Astrocyte of the spinal cord (primary cell): ENCODE results near the gene HMX1.

Experiments used
- DNase-seq: peaks from one replicate; pipeline ENCODE4 v3.0.0; 2011; ENCODE audit warnings: low read depth, low spot score
- H3K4me3 ChIP-seq: 2 replicates; pipeline ENCODE4 v1.5.1; 2011; ENCODE audit warnings: low read depth, mild to moderate bottlenecking, low read length, moderate library complexity
- CTCF ChIP-seq: IDR thresholded peaks from 2 replicates; pipeline ENCODE4 v1.5.1; 2012; ENCODE audit warnings: low read depth, mild to moderate bottlenecking, low read length, inconsistent platforms
- in situ Hi-C: cut with HindIII; loops from 2 replicates; pipeline ENCODE4 v1.10.0; 2017; ENCODE audit warnings: low sequenced_read_pairs

Gene HMX1

DNA sequence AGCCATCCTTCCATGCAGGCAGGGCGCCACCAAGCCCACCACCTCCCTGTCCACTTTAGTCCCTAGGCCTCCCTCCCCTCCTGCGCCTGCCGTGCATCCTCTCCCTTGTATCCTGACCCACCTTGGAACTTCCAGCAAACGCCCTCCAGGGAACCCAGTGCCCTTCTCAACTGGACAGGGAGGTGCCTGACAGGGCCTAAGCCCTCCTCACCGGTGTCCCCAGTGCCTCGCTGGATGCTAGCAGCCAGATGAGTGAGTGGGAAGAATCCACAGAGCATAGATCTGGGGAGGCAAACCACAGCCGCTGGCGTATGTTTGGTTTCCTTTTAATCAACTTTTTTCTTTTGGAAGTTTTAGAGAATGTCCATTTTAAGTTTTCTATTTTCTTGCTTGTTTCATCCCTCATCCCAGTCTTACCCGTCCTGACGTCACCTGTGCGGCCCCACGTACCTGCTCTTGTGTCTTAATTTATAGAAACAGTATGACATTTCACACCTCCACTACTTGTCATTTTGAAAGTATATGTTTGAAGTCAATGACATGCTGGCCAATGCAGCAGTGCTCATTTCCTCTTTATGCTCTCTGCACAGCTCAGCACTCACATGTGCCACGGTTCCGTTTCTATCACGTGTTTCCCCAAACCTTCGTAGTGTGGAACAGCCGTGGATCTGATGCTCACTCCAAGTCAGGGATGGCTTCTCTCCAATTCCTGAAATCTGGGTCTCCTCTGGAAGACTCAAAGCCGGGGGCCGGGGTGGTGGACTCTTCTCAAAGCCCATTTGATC is 3.4 kb upstream of the HMX1 start:
- no peak overlapping the region for H3K4me3 ChIP-seq
- DNase-seq, result no peak
- TF ChIP-seq CTCF, result no peak
- in situ Hi-C loops, result no loop called here

DNA sequence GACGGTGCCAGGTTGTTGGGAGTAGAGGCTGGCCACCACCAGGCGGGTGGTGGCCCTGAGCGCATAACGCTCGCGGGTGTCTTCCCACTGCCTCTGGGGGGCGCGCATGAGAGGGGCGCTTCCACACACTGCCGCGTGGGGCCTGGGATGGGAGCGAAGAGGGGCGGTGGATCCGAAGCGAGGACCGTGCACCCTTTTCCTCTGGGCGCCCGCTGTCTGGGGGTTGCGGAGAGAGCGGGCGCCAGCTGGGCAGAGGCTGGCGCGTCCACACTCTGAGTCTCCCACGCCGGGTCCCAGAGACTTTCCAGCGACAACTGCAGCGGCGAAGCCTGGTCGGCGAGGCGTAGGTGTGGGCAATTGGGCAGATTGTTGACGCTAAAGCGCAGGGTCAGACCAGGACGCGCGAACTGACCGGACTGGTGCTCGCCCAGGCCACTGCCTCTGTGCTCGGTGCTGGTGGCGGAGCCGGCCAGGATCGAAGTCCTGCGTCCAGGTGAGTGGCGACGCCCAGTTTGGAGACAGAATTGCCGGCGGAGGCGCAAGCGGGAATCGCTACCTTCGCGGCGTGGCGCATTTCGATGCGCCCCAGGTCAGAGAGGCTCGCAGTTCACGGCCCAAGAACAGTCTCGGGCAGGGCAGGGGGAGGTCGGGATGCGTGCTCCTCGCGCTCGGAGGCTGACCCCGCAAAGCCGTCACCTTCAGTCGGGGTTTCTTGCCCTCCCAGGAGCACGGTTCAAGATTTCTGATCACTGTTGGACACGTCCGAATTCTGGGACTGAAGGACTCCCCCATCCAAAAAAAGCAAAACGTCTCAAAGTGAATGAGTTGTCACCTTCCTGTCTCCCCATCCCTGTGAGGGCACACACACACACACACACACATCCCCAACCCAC is 2.6 kb upstream of the HMX1 start:
- H3K4me3 ChIP-seq, result no peak overlapping the region
- in situ Hi-C loops, result no loop called here
- TF ChIP-seq CTCF, result no peak
- DNase-seq, result no peak

GRCh38 chr4:8872402-8873291 is 1.0 kb upstream of the HMX1 start:
- no peak for DNase-seq
- no peak for TF ChIP-seq CTCF
- in situ Hi-C loops, result no loop called here
- no peak overlapping the region for H3K4me3 ChIP-seq

- in situ Hi-C loops, result no loop called here
- TF ChIP-seq CTCF, result no peak
- H3K4me3 ChIP-seq, result no peak overlapping the region
- DNase-seq, result no peak
Observed at GRCh38 chr4:8870647-8871416, 807 bp downstream of the HMX1 start.

- TF ChIP-seq CTCF, result no peak
Observed at GRCh38 chr4:8869898-8870646, 1.6 kb downstream of the HMX1 start.

More at GRCh38 chr4:8869898-8870646, 1.6 kb downstream of the HMX1 start:
- in situ Hi-C loops, result no loop called here
- no peak overlapping the region for H3K4me3 ChIP-seq
- DNase-seq, result no peak
